Colonic mucosa (tissue), 4 donors: ENCODE data around the gene CCDC110. TPM values are rescaled to one million over a fixed set of nuclear protein-coding genes. Genes with fewer than 3 reads are reported as not detected.

Experiments
- DNase-seq: peaks from one replicate; pipeline ENCODE4 v3.0.0-alpha.2; 2020
- H3K27ac ChIP-seq: fragments of 200-600 bp; one replicate; pipeline ENCODE4 v1.8.0; 2021
- H3K27me3 ChIP-seq: fragments of 200-600 bp; one replicate; pipeline ENCODE4 v1.8.0; 2021
- H3K36me3 ChIP-seq: fragments of 200-600 bp; one replicate; pipeline ENCODE4 v1.8.0; 2021
- H3K4me1 ChIP-seq: fragments of 200-600 bp; one replicate; pipeline ENCODE4 v1.8.0; 2021; ENCODE audit warnings: mild to moderate bottlenecking
- H3K4me3 ChIP-seq: fragments of 200-600 bp; one replicate; pipeline ENCODE4 v1.8.0; 2021
- H3K9ac ChIP-seq, 2 donors: one replicate each; pipeline ENCODE4 v1.7.0; 2013; ENCODE audit warnings: control low read depth in 2 of 2, low read depth in 2 of 2, low read length in 2 of 2
- H3K9me3 ChIP-seq: fragments of 200-600 bp; one replicate; pipeline ENCODE4 v1.8.0; 2021
- intact Hi-C: fragments of 100-400 bp; cut with DNase I; formaldehyde crosslinking; loops from one replicate; pipeline ENCODE4 v1.14.1; 2022
- total RNA-seq, 2 donors: library from RNA; stranded (reverse); fragmentation: NEBNext Ultra II Directional in 1 of 2; extraction: Animal tissue kit (Norgen Biotek cat#: 25700) in 1 of 2; gene quantifications; one replicate each; pipeline ENCODE4 v1.2.1, GENCODE V29; 2021
- TF ChIP-seq, protein P1 (sequence below): fragments of 200-600 bp; IDR thresholded peaks from one replicate; pipeline ENCODE4 v1.8.0; 2022; ENCODE audit warnings: antibody characterized with exemption, mild to moderate bottlenecking
- donor health status: healthy.
- donor health status: DM: no; HTN: no; CAD: no.
- donor health status: DM: no; HTN: no; CAD: no.

Gene CCDC110
- total RNA-seq, 2 donors from 2014 or later = 3.6 TPM

GRCh38 chr4:185488650-185489049, 17.1 kb upstream of the CCDC110 start:
- TF ChIP-seq, protein P1, sequence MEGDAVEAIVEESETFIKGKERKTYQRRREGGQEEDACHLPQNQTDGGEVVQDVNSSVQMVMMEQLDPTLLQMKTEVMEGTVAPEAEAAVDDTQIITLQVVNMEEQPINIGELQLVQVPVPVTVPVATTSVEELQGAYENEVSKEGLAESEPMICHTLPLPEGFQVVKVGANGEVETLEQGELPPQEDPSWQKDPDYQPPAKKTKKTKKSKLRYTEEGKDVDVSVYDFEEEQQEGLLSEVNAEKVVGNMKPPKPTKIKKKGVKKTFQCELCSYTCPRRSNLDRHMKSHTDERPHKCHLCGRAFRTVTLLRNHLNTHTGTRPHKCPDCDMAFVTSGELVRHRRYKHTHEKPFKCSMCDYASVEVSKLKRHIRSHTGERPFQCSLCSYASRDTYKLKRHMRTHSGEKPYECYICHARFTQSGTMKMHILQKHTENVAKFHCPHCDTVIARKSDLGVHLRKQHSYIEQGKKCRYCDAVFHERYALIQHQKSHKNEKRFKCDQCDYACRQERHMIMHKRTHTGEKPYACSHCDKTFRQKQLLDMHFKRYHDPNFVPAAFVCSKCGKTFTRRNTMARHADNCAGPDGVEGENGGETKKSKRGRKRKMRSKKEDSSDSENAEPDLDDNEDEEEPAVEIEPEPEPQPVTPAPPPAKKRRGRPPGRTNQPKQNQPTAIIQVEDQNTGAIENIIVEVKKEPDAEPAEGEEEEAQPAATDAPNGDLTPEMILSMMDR = no peak
- H3K27me3 ChIP-seq = no peaks in the 10 kb centered on the region
- intact Hi-C loops = no loop called here

GRCh38 chr4:185481401-185481800, 9.9 kb upstream of the CCDC110 start:
- Histone ChIP-seq H3K9ac (no peak overlapping the region), H3K9me3 (no peaks in the 10 kb centered on the region), H3K27ac (no peak overlapping the region), H3K27me3 (no peaks in the 10 kb centered on the region), H3K36me3 (no peaks in the 10 kb centered on the region), H3K4me1 (no peaks in the 10 kb centered on the region), H3K4me3 (no peak overlapping the region)
- no peak for DNase-seq
- intact Hi-C loops = no loop called here
- TF ChIP-seq, protein P1 = no peak

More at GRCh38 chr4:185488650-185489049, 17.1 kb upstream of the CCDC110 start:
- no peaks in the 10 kb centered on the region for H3K36me3 ChIP-seq
- H3K27ac ChIP-seq = no peak overlapping the region
- H3K4me3 ChIP-seq = no peak overlapping the region
- DNase-seq = no peak
- no peak overlapping the region for H3K9ac ChIP-seq
- no peaks in the 10 kb centered on the region for H3K9me3 ChIP-seq
- H3K4me1 ChIP-seq = no peaks in the 10 kb centered on the region

DNA sequence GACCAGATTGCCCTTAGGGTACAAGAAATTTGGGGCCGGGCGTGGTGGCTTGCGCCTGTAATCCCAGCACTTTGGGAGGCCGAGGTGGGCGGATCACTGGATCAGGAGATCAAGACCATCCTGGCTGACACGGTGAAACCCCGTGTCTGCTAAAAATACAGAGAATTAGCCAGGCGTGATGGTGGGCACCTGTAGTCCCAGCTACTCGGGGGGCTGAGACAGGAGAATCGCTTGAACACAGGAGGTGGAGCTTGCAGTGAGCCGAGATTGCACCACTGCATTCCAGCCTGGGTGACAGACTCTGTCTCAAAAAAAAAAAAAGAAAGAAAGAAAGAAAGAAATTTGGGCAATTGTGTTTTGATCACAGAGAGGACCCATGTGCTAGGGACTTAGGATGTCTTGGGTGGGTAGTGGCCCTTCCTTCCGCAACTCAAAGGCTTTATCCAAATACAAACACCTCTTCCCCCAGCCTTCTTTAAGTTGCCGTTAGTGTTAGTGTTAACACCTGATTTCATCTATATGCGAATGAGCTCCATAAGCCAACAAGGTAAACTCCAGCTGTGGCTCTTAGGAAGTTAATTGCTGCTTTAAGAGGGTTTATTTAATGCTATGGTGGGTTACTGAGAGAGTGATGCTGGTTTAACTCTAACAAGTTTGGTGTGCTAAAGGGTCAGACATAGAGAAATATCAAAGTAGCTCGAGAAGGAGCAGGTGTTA, 8.6 kb upstream of the CCDC110 start:
- no peaks in the 10 kb centered on the region for H3K36me3 ChIP-seq
- H3K4me1 ChIP-seq = no peaks in the 10 kb centered on the region
- TF ChIP-seq, protein P1 = no peak
- H3K9me3 ChIP-seq = no peaks in the 10 kb centered on the region
- H3K27me3 ChIP-seq = no peaks in the 10 kb centered on the region
- H3K9ac ChIP-seq = no peak overlapping the region
- DNase-seq = no peak
- H3K4me3 ChIP-seq = no peak overlapping the region
- H3K27ac ChIP-seq = no peak overlapping the region
- intact Hi-C loops = no loop called here

DNA sequence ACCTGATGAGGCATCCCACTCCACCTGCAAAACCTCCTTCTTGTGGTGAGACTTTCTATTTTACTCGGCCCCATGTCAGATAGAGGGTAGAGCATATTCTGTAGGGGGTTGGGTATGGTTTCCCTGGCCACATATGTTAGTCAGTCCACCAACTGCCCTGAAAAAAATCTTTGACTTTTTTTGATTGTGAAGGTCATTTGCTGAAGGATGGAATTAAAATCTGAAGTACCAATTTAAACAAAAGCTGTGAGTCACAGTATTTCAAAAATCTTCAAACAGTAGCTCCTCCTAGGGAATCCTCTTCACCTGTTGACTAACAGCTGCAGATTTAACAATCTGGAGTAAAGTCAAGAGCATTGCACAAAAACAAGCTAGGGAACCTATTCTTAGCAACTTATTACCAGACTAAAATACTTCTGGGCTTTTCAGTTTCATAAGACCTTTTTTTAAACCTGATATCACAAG, 8.0 kb upstream of the CCDC110 start:
- no peaks in the 10 kb centered on the region for H3K27me3 ChIP-seq
- H3K27ac ChIP-seq = no peak overlapping the region
- no peak for DNase-seq
- TF ChIP-seq, protein P1 = no peak
- H3K9ac ChIP-seq = no peak overlapping the region
- H3K9me3 ChIP-seq = no peaks in the 10 kb centered on the region
- intact Hi-C loops = no loop called here
- no peaks in the 10 kb centered on the region for H3K4me1 ChIP-seq
- no peaks in the 10 kb centered on the region for H3K36me3 ChIP-seq
- no peak overlapping the region for H3K4me3 ChIP-seq

DNA sequence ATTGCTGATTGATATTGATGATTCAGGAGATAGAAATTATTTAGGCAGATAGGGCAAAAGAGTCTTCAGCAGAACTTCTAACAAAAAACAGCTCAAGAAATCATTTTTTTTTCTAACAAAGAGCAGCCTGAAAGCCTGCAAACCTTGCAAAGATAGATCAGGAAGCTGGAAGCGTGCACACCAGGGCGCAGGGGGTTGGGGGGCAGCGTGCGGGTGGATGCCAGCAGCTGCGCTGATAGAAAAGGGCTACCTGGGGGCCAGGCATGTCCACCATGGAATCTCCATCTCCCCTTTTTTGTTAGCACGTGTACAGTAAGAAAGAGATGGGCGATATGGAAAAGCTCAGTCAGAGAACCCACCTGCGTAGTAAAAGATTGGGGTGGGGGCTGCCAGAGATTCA, 1.7 kb upstream of the CCDC110 start:
- Histone ChIP-seq H3K4me3 (no peak overlapping the region), H3K4me1 (no peaks in the 10 kb centered on the region), H3K9ac (no peak overlapping the region), H3K9me3 (no peaks in the 10 kb centered on the region), H3K27me3 (no peaks in the 10 kb centered on the region), H3K36me3 (no peaks in the 10 kb centered on the region), H3K27ac (no peak overlapping the region)
- no peak for DNase-seq
- TF ChIP-seq, protein P1 = no peak
- intact Hi-C loops = loop anchor here (5.0 kb wide), 1 partner anchor 124 kb away; no protein-coding TSS in a partner anchor
